SK-N-SH (cell line): ENCODE results near the gene CD59. TPM values are rescaled to one million over a fixed set of nuclear protein-coding genes. Genes with fewer than 3 reads are reported as not detected.

Experiments
- CTCF ChIA-PET: fragments of 300-600, 350-600 bp; formaldehyde crosslinking; extraction: SDS; loops from one replicate; lab custom pipeline; 2021; lab: Yijun Ruan, JAX
- POLR2A ChIA-PET: fragments of 350-600 bp; sonication (Branson Sonifier 250); formaldehyde crosslinking; extraction: SDS; loops from one replicate; lab custom pipeline; 2020; ENCODE audit warnings: antibody characterized with exemption, inconsistent platforms; lab: Yijun Ruan, JAX
- DNase-seq: peaks from one replicate; pipeline ENCODE4 v3.0.0; 2012
- H2AFZ ChIP-seq: fragments of 200-600 bp; sonication (generic); 2 replicates; pipeline ENCODE4 v1.8.1; 2016; ENCODE audit warnings: antibody characterized with exemption, mild to moderate bottlenecking, low read depth
- H3F3A ChIP-seq: fragments of 200-600 bp; sonication (generic); replicated peaks from 2 replicates; pipeline ENCODE3; 2016; ENCODE audit warnings: antibody characterized with exemption, mild to moderate bottlenecking; ENCODE audit not compliant: insufficient read depth
- H3K27ac ChIP-seq, 2 experiments: fragments of 200-500 bp in 1 of 2; fragments of 200-600 bp in 1 of 2; sonication (Bioruptor generic) in 1 of 2; sonication (generic), shearing (Covaris generic) in 1 of 2; 2 replicates each; pipeline versions ENCODE4 v1.5.1 to v1.6.1; 2014 to 2016; ENCODE audit warnings: low read depth in 2 of 2, inconsistent platforms in 1 of 2, low read length in 1 of 2, mild to moderate bottlenecking in 1 of 2, mixed read lengths in 1 of 2
- H3K27me3 ChIP-seq: fragments of 200-600 bp; sonication (generic), shearing (Covaris generic); 2 replicates; pipeline ENCODE4 v1.6.1; 2016; ENCODE audit warnings: mixed run types; ENCODE audit not compliant: insufficient read depth
- H3K36me3 ChIP-seq, 2 experiments: fragments of 200-500 bp in 1 of 2; fragments of 200-600 bp in 1 of 2; sonication (Bioruptor generic) in 1 of 2; sonication (generic) in 1 of 2; replicated peaks in 1 of 2; 2 replicates each; pipeline versions ENCODE3 to v1.5.1; 2014 to 2016; ENCODE audit warnings: low read length in 1 of 2, mild to moderate bottlenecking in 1 of 2; ENCODE audit not compliant: insufficient read depth in 2 of 2, control insufficient read depth in 1 of 2
- H3K4me1 ChIP-seq, 2 experiments: fragments of 200-500 bp in 1 of 2; fragments of 200-600 bp in 1 of 2; sonication (Bioruptor generic) in 1 of 2; sonication (generic), shearing (Covaris generic) in 1 of 2; 2 replicates each; pipeline versions ENCODE4 v1.5.1 to v1.6.1; 2014 to 2016; ENCODE audit warnings: low read depth in 1 of 2, low read length in 1 of 2, mixed run types in 1 of 2; ENCODE audit not compliant: insufficient read depth in 2 of 2, control insufficient read depth in 1 of 2
- H3K4me2 ChIP-seq: fragments of 200-600 bp; sonication (generic), shearing (Covaris generic); 2 replicates; pipeline ENCODE4 v1.6.1; 2017; ENCODE audit warnings: mixed run types
- H3K4me3 ChIP-seq, 2 experiments: fragments of 200-500 bp in 1 of 2; fragments of 200-600 bp in 1 of 2; sonication (Bioruptor generic) in 1 of 2; sonication (generic), shearing (Covaris generic) in 1 of 2; 2 replicates each; pipeline versions ENCODE4 v1.5.1 to v1.8.1; 2014 to 2016; ENCODE audit warnings: low read depth in 2 of 2, inconsistent platforms in 1 of 2, low read length in 1 of 2, mild to moderate bottlenecking in 1 of 2, mixed read lengths in 1 of 2, moderate library complexity in 1 of 2
- H3K79me2 ChIP-seq: fragments of 200-600 bp; sonication (generic); 2 replicates; pipeline ENCODE4 v1.8.1; 2017; ENCODE audit warnings: mild to moderate bottlenecking; ENCODE audit not compliant: insufficient read depth
- H3K9ac ChIP-seq: fragments of 200-600 bp; sonication (generic); 2 replicates; pipeline ENCODE4 v1.6.1; 2017; ENCODE audit warnings: mixed run types
- H3K9me2 ChIP-seq: fragments of 200-600 bp; sonication (generic); 2 replicates; pipeline ENCODE4 v1.6.1; 2017; ENCODE audit warnings: mixed run types
- H3K9me3 ChIP-seq: fragments of 200-600 bp; sonication (generic); 2 replicates; pipeline ENCODE4 v1.6.1; 2017; ENCODE audit warnings: mixed run types, mild to moderate bottlenecking, moderate library complexity
- H4K20me1 ChIP-seq: fragments of 200-600 bp; sonication (generic); 2 replicates; pipeline ENCODE4 v1.6.1; 2017; ENCODE audit warnings: mild to moderate bottlenecking, mixed run types; ENCODE audit not compliant: insufficient read depth
- EZH2phosphoT487 ChIP-seq: fragments of 200-600 bp; sonication (generic); IDR thresholded peaks from 2 replicates; pipeline ENCODE4 v1.6.1; 2017; ENCODE audit warnings: low read depth, mixed run types, mild to moderate bottlenecking, antibody characterized with exemption, moderate library complexity, borderline replicate concordance
- GATA2 ChIP-seq: sonication (generic); formaldehyde crosslinking; IDR thresholded peaks from 2 replicates; pipeline ENCODE4 v1.5.0; 2020; ENCODE audit warnings: mild to moderate bottlenecking, missing genetic modification reagents
- NFIC ChIP-seq: IDR thresholded peaks from 2 replicates; pipeline ENCODE4 v1.4.0; 2012; ENCODE audit warnings: borderline replicate concordance
- POLR2AphosphoS5 ChIP-seq: IDR thresholded peaks from 2 replicates; pipeline ENCODE4 v1.6.1; 2012; ENCODE audit warnings: low read depth, low read length
- SMC3 ChIP-seq: IDR thresholded peaks from 2 replicates; pipeline ENCODE4 v1.6.1; 2012; ENCODE audit warnings: low read depth, low read length, improper control_type of control experiment
- WGBS: methylation state at CpG from one replicate; pipeline ENCODE4 v1.1.6; 2017; ENCODE audit warnings: low lambda C conversion rate; 5-methylcytosine and 5-hydroxymethylcytosine counted together
- polyA plus RNA-seq, 3 experiments: library from polyadenylated mRNA; depleted of rRNA; stranded (reverse); fragments of >200 nt; gene quantifications; 2 replicates each; pipeline ENCODE4 v1.2.3, GENCODE V29; 2012
- TF ChIP-seq, protein P1 (sequence below): IDR thresholded peaks from 2 replicates; pipeline ENCODE4 v1.6.1; 2012; ENCODE audit warnings: mild to moderate bottlenecking, low read depth, low read length, moderate library complexity
- TF ChIP-seq, protein P2 (sequence below): fragments of 150-350 bp; IDR thresholded peaks from 2 replicates; pipeline ENCODE4 v1.6.1; 2017; ENCODE audit warnings: antibody characterized with exemption, low read length, low read depth, borderline replicate concordance
- TF ChIP-seq, protein P3 (sequence below): fragments of 150-350 bp; IDR thresholded peaks from 2 replicates; pipeline ENCODE4 v1.6.1; 2016; ENCODE audit warnings: mild to moderate bottlenecking, low read depth, low read length
- TF ChIP-seq, protein P4 (sequence below): IDR thresholded peaks from 2 replicates; pipeline ENCODE4; 2012
- TF ChIP-seq, protein P5 (sequence below): fragments of 200-600 bp; sonication (generic); IDR thresholded peaks from 2 replicates; pipeline ENCODE4 v1.6.1; 2017; ENCODE audit warnings: antibody characterized with exemption, mild to moderate bottlenecking, moderate library complexity

CD59 gene
- polyA plus RNA-seq, 1 of the 3 experiments (the other 2 are of a cell fraction), result 616 TPM

DNA sequence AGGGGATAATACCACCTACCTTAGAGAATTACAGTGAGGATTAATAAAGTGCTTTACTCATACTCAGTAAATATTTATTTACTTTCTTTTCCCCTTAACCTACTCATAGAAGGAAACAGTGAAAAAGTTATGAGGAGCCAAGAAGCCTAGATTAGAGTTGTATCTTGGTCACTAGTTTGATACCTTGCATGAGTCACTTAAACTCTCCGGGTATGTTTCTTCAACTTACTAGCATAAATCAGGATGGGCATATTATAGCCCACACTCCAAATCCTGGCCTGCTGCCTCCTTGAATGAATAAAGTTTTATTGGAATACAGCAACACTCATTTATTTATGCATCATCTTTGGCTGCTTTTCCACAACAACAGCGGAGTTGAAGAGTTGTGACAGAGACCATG, 29.9 kb upstream of the CD59 start:
- Histone ChIP-seq H3F3A (no peaks in the 10 kb centered on the region), H3K4me1 (no peaks in the 10 kb centered on the region), H3K9me2 (no peaks in the 10 kb centered on the region), H3K9me3 (0 out of 2 replicates have a peak, but pooled peaks cover 4% of the 10 kb centered on the region), H3K27me3 (no peaks in the 10 kb centered on the region), H3K4me3 (no peak overlapping the region), H3K79me2 (peaks cover 9% of the 10 kb centered on the region; the same call in 1 of the 2 replicates), H4K20me1 (no peaks in the 10 kb centered on the region), H3K27ac (no peak overlapping the region), H3K4me2 (no peak overlapping the region), H2AFZ (no peak overlapping the region), H3K36me3 (peaks cover 61 to 64% of the 10 kb centered on the region in 2 experiments), H3K9ac (no peak overlapping the region)
- ChIA-PET POLR2A (no interaction called here), CTCF (interaction anchor here (2.8 kb wide), 1 partner anchor 24 kb away, joined by 10 read pairs; no protein-coding TSS in a partner anchor)
- no peak for DNase-seq
- 79% methylated on average over 2 of the region's 2 CpGs for WGBS
- TF ChIP-seq, protein P1, sequence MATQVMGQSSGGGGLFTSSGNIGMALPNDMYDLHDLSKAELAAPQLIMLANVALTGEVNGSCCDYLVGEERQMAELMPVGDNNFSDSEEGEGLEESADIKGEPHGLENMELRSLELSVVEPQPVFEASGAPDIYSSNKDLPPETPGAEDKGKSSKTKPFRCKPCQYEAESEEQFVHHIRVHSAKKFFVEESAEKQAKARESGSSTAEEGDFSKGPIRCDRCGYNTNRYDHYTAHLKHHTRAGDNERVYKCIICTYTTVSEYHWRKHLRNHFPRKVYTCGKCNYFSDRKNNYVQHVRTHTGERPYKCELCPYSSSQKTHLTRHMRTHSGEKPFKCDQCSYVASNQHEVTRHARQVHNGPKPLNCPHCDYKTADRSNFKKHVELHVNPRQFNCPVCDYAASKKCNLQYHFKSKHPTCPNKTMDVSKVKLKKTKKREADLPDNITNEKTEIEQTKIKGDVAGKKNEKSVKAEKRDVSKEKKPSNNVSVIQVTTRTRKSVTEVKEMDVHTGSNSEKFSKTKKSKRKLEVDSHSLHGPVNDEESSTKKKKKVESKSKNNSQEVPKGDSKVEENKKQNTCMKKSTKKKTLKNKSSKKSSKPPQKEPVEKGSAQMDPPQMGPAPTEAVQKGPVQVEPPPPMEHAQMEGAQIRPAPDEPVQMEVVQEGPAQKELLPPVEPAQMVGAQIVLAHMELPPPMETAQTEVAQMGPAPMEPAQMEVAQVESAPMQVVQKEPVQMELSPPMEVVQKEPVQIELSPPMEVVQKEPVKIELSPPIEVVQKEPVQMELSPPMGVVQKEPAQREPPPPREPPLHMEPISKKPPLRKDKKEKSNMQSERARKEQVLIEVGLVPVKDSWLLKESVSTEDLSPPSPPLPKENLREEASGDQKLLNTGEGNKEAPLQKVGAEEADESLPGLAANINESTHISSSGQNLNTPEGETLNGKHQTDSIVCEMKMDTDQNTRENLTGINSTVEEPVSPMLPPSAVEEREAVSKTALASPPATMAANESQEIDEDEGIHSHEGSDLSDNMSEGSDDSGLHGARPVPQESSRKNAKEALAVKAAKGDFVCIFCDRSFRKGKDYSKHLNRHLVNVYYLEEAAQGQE, result no peak
- TF ChIP-seq EZH2phosphoT487, result no peak
- TF ChIP-seq, protein P2, sequence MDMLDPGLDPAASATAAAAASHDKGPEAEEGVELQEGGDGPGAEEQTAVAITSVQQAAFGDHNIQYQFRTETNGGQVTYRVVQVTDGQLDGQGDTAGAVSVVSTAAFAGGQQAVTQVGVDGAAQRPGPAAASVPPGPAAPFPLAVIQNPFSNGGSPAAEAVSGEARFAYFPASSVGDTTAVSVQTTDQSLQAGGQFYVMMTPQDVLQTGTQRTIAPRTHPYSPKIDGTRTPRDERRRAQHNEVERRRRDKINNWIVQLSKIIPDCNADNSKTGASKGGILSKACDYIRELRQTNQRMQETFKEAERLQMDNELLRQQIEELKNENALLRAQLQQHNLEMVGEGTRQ, result no peak
- TF ChIP-seq SMC3, result no peak
- TF ChIP-seq, protein P3, sequence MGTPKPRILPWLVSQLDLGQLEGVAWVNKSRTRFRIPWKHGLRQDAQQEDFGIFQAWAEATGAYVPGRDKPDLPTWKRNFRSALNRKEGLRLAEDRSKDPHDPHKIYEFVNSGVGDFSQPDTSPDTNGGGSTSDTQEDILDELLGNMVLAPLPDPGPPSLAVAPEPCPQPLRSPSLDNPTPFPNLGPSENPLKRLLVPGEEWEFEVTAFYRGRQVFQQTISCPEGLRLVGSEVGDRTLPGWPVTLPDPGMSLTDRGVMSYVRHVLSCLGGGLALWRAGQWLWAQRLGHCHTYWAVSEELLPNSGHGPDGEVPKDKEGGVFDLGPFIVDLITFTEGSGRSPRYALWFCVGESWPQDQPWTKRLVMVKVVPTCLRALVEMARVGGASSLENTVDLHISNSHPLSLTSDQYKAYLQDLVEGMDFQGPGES, result no peak
- TF ChIP-seq, protein P4, sequence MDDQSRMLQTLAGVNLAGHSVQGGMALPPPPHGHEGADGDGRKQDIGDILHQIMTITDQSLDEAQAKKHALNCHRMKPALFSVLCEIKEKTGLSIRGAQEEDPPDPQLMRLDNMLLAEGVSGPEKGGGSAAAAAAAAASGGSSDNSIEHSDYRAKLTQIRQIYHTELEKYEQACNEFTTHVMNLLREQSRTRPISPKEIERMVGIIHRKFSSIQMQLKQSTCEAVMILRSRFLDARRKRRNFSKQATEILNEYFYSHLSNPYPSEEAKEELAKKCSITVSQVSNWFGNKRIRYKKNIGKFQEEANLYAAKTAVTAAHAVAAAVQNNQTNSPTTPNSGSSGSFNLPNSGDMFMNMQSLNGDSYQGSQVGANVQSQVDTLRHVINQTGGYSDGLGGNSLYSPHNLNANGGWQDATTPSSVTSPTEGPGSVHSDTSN, result no peak
- TF ChIP-seq, protein P5, sequence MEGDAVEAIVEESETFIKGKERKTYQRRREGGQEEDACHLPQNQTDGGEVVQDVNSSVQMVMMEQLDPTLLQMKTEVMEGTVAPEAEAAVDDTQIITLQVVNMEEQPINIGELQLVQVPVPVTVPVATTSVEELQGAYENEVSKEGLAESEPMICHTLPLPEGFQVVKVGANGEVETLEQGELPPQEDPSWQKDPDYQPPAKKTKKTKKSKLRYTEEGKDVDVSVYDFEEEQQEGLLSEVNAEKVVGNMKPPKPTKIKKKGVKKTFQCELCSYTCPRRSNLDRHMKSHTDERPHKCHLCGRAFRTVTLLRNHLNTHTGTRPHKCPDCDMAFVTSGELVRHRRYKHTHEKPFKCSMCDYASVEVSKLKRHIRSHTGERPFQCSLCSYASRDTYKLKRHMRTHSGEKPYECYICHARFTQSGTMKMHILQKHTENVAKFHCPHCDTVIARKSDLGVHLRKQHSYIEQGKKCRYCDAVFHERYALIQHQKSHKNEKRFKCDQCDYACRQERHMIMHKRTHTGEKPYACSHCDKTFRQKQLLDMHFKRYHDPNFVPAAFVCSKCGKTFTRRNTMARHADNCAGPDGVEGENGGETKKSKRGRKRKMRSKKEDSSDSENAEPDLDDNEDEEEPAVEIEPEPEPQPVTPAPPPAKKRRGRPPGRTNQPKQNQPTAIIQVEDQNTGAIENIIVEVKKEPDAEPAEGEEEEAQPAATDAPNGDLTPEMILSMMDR, result no peak
- no peak for TF ChIP-seq GATA2 (CRISPR knock-in tag)
- TF ChIP-seq POLR2AphosphoS5, result no peak
- TF ChIP-seq NFIC, result no peak
